ENCODE measurements around the gene HRH2. TPM values are rescaled to one million over a fixed set of nuclear protein-coding genes. Genes with fewer than 3 reads are reported as not detected.

The HRH2 gene
- total and polyA plus RNA-seq, 9 of the 15 experiments (the other 6 are each of a cell fraction or from before 2014, with no cell fraction given) = 0.04 TPM; not detected in 8

DNA sequence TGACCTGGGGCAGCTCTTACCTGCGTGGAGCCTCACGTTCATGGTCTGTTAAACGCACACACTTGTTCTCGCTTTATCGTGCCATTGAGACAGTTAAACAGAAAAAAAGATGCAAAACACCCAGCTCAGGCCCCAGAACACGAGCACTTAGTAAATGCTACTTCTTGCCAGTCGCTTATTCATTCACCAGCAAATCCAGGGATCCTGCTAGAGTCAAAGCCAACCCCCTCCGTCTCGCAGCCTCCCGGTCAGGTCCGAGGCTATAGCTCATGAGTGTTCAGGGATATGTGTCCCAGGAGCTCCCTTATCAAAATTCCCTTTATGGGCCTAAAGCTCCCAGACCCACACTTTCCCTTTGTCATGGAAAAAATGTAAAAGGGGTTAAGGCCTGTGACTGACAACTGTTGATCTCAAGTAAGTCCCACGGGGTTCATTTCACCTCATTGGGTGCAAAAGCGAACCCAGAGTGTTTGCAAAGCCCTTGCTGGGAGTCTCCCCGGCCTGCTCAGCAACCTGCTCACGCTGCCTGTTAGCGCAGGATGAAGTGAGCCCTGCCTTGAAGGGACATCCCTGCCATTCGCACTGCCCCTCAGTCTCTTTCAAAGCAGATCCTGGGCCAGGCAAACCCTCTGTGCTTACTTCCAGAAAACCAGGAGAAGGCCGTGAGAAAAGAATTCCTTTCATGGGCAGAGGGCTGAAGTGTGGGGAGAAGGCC is 40.7 kb downstream of the HRH2 start:
- ATAC-seq (no peak), FAIRE-seq (no peak), DNase-seq (ENCODE audit: extremely low read depth in 1 of 4, low spot score in 3 of 4) (no peak)
- Histone ChIP-seq H3K4me3 (no peak overlapping the region), H4K20me1 (replicated peaks; ENCODE audit: control insufficient read depth, insufficient read depth, low read length) (no peaks in the 10 kb centered on the region), H3K4me1 (replicated peaks in 1 of 2; ENCODE audit: control insufficient read depth in 2 of 2, insufficient read depth in 2 of 2, low read length in 2 of 2) (peaks cover 4 to 5% of the 10 kb centered on the region in 2 experiments; a peak in 3 of 5 replicates), H3K79me2 (ENCODE audit: control insufficient read depth, insufficient read depth, low read length) (no peaks in the 10 kb centered on the region), H2AFZ (ENCODE audit: low read depth, low read length) (no peak overlapping the region), H3K27ac (ENCODE audit: extremely low read depth, low read depth, low read length) (no peak overlapping the region), H3K9me3 (replicated peaks; ENCODE audit: control insufficient read depth, insufficient read depth, low read depth, low read length) (no peaks in the 10 kb centered on the region), H3K36me3 (ENCODE audit: control insufficient read depth, insufficient read depth, low read length) (no peaks in the 10 kb centered on the region), H3K4me2 (ENCODE audit: insufficient read depth, low read length) (no peak overlapping the region), H3K9me1 (ENCODE audit: control insufficient read depth, insufficient read depth, low read length) (peaks cover 3% of the 10 kb centered on the region), H3K27me3 (ENCODE audit: control insufficient read depth in 2 of 2, insufficient read depth in 2 of 2, low read length in 2 of 2) (peaks cover 12 to 31% of the 10 kb centered on the region in 2 experiments; a peak in 4 of 5 replicates), H3K9ac (ENCODE audit: insufficient read depth in 1 of 2, low read depth in 2 of 2, low read length in 2 of 2) (no peak overlapping the region)
- CTCF ChIA-PET (ENCODE audit: low intra/inter-chr PET ratio) = no interaction called here
- BruUV-seq (replicated peaks) = no TSS peak
- in situ Hi-C loops (cut with MboI) (loop anchor here (5.0 kb wide), 1 partner anchor 161 kb away; no protein-coding TSS in a partner anchor), intact Hi-C loops (cut with micrococcal nuclease) (no loop called here)
- POLR2A ChIA-PET = interaction anchor here (0.6 kb wide), 1 partner anchor 39 kb away, joined by 3 read pairs; no protein-coding TSS in a partner anchor
- TF ChIP-seq ARID1B (IDR thresholded peaks at IDR 0.05) (no peak), FOXJ2 (tag; IDR thresholded peaks at IDR 0.05) (no peak), BACH1 (tag; IDR thresholded peaks at IDR 0.05) (no peak), HIVEP1 (CRISPR knock-in tag; IDR thresholded peaks at IDR 0.05) (no peak), RBFOX2 (IDR thresholded peaks at IDR 0.05; ENCODE audit: low read depth, low read length) (no peak)
- TF ChIP-seq, protein P1, sequence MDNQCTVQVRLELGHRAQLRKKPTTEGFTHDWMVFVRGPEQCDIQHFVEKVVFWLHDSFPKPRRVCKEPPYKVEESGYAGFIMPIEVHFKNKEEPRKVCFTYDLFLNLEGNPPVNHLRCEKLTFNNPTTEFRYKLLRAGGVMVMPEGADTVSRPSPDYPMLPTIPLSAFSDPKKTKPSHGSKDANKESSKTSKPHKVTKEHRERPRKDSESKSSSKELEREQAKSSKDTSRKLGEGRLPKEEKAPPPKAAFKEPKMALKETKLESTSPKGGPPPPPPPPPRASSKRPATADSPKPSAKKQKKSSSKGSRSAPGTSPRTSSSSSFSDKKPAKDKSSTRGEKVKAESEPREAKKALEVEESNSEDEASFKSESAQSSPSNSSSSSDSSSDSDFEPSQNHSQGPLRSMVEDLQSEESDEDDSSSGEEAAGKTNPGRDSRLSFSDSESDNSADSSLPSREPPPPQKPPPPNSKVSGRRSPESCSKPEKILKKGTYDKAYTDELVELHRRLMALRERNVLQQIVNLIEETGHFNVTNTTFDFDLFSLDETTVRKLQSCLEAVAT (IDR thresholded peaks at IDR 0.05) = no peak
- 2% methylated on average over 18 of the region's 18 CpGs for WGBS (ENCODE audit: insufficient coverage, low coverage, missing lambda C conversion rate)
